GM19455 (cell line): ENCODE results near the gene BRD7.

Source experiments
- ATAC-seq: cut with Tn5 transposase; IDR thresholded peaks from one replicate; pipeline ENCODE4 v1.9.1; 2021; ENCODE audit not compliant: unreplicated experiment

BRD7 gene

DNA sequence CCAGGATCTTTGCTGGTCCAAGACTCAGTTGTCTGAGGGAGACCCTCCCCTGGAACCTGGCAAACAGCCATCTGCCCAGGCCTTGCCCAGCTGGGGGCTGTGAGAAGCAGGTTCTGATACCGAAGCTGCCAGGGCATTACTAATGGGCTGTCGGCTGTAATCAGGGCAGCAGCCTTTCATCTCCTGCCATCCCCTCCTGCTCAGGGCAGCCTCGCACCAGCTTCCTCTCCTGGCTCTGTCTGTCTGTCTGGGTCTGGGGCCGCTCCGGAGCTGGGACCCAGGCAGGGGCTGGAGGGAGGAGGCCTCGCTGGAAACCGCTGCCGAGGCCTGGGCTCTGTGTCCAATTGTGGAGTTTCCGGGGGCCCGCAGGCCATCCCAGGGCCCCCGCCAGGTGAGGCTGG is 21.6 kb upstream of the BRD7 start:
- ATAC-seq, result no peak

DNA sequence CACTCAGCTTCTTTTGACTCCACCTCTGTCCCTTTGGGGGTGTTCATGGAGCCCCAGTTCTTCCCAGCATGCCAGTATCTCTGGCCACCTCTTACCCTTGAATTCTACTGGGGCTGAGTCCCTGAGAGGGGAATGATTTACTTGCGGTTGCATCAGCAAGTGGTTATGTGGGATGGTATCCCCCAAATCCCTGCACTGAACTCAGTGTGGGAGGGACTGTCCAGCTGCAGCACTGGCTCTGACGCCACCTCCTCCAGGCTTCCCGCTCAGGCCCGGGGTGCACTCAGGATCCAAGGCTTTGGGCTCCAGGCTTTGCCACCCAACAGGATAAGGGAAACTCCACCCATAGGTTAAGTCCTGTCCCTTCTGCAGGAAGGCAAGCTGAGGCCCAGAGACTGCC is 21.1 kb upstream of the BRD7 start:
- ATAC-seq, result no peak

DNA sequence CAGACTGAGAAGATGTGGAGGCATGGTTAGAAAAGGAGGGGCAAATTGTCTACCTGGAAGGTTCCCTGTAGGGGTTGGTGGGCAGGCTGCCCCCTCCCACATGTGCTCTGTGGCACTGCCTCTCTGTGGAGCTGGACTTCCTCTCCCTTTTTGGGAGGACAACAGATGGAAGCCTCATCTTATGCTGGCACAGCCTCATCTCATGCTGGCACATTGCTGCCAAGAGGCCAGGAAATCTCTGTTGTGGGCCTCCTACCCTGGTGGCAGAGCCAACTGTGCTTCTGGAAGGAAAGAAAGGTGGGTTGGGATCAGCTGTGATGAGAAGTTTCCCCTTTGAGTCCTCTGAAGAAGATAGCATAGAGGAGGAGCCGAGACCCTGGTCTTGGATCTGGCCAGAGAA is 19.7 kb upstream of the BRD7 start:
- no peak for ATAC-seq

DNA sequence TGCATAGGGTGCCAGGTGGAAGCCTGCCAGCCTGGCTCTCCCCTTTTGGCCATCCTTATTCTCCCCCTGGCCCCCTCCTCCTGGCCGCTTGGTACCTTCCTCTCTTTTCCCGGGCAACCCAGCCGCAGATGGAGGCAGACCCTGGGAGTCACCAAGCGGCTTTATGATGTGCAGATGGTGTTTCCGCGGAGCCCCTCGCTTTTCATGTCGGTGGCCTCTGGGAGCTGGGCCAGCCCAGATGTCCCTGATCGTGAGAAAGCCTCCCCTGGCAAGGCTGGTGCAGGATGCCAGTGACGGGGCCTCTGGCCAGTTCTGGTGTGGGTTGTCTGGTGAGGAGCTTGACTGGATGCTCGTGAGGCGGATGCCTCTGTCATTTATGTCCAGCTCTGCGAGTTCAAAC is 18.0 kb upstream of the BRD7 start:
- ATAC-seq, result no peak

DNA sequence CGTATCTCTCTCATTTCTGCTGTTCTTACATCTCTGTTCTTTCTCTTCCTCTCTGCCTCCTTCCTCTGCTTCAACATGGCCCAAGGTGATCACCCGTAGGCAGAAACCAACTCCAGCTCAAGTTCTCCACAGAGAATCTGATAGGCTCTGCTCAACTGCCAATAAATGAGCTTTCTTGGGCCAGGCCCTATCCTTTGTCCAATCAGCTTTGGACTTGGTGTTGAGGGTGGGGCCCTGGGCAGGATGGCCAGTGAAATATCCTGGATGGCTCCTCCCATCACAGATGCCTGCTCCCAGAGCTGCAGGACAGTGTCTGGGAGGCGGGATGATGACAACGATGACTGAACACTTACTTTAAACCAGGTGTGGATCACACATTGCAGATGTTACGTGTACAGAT is 17.4 kb upstream of the BRD7 start:
- ATAC-seq, result no peak

DNA sequence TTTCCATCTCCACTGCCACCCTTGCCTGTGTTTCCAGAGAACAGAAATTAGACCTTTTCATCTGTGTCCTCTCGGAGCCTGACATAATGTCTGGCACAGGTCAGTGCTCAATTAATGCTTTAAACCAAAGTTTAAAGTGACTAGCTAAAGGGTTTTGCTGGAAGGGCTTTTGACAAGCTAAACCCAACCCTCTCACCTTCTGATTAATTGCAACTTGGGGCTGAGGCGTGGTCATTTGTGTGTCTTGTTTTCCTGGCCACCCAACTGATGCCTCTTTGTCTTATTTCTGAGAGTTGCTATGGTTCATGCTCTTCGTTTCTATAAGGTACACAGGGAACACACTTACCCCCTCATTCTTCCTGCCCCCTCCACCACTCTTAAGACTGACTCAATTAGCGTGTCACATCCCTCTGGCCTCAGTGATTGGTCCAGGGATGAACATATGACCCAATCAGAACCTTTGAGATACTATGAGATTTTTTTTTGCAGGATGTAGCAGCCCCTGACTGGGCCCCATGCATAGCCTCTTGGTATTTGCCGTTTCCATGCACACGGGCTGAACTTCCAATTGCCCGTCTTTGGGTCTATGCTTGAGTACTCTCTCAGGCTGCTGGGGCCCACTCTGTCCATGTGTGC is 15.8 kb upstream of the BRD7 start:
- ATAC-seq, result no peak

DNA sequence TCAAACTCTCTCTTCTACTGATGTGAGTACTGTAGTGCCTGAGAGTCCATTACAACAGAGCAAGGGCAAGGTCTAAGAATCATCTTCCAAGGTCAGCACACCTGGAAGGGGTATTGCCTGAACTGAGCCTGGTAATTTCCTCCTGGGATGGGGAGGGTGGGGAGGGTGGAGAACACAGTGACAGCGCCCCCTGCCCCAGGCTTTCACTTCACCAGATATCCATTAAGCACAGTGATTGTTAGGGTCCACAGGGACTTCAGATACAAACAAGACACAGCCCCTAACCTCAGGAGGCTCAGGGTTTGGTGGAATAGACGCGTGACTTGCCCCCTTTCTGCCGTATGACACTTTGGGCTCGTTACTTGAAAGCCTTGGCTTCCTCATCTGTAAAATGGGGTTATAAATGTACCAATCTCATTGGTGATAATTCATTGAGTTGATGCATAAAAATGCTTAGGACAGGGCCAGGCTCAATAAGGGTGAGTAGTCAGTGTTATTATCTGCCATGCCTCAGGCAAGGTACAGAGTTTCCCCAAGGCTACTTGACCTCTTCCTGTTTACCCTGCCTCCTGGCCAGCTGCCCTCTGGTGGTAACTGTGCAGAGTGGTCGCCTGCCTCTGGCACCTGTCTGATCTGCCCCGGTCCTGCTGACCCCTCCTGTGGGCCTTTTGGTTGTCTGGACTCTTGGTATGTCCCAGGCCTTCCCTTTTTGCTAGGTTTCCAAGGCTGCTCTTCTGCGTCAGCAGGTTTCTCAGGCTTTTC is 13.1 kb upstream of the BRD7 start:
- ATAC-seq, result no peak

DNA sequence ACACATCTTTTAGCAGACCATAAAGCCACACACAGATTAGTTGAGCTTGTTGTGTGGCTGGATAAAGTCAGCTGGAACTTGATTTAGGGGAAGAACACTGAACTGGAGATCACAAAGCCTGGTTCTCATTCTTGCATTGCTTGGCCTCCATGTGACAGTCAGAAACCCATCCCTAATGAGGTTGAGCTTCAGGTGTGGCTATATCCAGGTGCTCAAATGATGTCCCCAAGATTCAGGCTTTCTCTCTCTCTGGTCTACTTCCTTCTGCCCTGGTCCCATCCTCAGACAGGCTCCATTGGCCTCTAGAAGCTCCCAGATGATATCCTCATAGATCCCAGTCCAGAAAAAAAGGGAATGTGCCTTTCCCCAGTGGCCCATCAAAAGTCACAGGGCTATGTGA is 9.6 kb upstream of the BRD7 start:
- ATAC-seq, result no peak

DNA sequence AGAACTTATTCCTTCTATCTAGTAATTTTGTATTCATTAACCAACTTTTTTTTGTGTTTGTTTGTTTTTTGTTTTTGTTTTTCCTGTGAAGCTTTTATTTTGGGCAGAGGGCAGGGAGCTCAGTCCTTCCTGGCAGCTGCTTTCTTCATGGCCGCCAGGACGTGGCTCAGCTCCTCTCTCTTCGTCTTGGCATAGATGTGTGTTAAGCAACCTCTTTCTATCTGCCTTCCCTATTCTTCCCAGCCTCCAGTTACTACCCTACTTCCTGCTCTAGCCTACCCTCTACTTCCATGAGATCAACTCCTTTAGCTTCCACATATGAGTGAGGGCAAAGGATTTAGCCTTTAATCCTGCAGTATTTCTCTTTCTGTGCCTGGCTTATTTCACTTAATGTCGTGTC is 8.2 kb upstream of the BRD7 start:
- no peak for ATAC-seq

DNA sequence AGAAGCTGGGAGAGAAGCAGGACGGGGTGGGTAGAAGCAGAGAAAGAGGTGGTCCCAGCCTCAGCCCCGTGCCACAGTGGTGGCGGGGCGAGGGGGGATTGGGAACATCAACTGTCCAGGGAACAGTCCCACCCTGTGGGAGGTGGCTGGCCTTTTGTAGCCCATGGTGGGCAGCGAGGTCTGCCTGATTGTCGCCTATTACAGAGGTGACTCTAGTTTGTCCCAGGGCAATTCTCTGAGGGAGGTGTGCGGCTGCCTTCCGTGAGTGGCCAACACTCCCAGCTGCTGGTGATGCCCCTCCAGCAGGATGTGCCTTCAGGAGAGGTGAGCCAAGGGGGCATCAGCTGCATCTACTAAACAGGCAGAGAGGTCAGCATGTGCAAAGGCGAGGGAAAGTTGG is 5.0 kb upstream of the BRD7 start:
- no peak for ATAC-seq

DNA sequence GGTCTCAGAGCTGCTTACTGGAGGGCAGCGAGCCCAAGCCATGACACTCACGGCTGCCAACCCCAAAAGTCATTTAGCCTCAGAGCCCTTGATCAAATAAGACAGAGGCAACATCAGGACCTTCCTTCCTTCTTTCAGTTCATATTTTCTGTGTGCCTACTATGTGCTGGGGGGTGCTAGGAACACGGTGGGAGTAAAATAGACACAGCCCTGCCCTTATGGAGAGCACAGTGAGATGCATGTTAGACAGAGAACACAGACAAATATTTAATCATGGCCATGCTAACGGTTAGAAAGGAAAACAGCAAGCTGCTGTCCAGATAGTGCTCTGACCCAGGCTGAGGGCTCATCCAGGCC is 4.5 kb upstream of the BRD7 start:
- no peak for ATAC-seq

DNA sequence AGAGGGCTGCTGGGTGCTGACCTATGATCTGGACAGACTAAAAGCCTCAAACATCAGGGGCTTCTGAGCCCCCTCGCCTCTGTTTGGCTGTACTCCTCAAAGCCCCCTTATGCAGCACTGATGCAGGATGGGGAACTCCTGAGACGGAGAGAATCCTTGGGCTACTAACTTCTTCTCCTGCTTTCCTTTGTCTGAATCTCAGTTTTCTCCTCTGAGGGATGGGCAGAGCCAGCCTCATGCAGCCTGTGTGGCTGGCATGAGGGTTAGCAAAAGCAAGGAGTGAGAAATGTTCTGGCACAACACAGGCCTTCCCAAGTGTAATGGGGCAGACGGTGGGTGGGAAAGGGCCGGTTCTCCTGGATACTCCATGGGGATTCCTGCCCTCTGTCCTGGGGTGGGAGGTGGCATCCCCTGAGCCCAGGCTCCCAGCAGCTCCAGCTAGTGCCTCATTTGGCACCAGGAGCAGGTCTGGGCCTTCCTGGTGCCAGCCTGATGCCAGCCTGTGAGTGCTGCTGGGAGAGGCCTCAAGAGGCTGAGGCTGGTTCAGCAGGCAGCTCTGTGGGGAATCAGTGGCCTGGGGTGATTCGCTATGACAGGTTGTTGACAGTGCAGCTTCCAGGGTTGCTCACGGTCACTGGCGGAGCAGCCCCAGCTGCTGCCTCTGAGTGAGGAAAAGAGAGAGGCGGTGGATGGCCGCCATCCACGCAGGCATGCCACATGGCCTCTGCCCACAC is 4.0 kb upstream of the BRD7 start:
- no peak for ATAC-seq

DNA sequence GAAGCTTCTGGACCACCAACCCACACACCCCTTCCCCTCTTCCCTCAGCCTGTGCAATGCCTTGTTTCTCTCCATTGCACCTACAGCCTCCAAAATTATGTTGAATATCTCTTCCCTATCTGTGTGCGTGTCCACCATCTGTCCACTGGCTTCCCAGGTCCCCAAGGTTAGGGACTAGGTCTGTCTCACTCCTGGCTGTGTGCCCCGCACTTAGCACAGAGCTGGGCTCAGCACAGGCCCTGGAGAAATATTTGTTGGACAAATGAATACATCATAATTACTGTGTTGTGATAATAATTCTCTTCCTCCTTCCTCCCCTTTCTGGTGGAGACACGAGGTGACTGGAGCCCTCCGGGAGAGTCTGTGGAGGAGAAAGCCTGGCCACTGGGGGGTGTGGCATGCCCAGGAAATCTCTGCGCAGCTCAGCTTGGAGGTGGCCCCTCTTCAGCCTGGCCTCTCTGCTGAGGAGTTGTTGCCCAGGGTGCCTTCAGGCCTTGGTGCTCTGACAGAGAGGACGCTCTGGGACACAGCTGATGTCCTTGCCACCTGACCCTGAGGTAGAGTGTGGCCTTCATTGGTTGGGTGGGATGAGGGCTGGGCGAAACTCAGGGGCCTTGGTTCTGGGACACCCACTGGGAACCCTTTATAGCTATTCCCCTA is 3.3 kb upstream of the BRD7 start:
- no peak for ATAC-seq

DNA sequence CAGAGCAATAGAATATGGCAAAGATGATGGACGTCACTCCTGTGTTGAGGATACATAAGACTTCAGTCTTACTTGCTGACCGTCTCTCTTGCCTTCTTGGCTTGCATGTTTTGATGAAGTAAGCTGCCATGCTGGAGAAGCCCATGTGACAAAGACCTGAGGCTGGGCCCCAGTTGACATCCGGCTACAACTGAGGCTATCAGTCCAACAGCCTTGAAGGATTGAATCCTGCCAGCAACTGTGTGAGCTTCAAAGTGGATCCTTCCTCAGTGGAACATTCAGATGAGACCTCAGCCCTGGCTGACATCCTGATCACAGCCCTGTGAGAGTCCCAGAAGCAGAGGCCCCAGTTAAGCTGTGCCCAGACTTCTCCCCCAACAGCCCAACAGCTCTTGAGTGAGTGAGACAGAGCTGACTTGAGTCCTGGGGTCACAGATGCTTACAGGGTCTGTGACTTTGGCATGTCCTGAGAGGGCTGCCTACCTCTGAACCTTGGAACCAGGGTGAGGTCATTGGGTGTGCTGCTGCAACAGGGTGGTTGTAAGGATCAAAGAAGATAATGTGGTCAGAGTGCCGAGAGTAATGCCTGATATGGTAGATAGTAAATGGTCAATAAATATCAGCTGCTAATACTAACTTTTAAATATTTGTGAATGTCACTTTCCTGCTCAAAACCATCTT is 2.4 kb upstream of the BRD7 start:
- ATAC-seq, result no peak

DNA sequence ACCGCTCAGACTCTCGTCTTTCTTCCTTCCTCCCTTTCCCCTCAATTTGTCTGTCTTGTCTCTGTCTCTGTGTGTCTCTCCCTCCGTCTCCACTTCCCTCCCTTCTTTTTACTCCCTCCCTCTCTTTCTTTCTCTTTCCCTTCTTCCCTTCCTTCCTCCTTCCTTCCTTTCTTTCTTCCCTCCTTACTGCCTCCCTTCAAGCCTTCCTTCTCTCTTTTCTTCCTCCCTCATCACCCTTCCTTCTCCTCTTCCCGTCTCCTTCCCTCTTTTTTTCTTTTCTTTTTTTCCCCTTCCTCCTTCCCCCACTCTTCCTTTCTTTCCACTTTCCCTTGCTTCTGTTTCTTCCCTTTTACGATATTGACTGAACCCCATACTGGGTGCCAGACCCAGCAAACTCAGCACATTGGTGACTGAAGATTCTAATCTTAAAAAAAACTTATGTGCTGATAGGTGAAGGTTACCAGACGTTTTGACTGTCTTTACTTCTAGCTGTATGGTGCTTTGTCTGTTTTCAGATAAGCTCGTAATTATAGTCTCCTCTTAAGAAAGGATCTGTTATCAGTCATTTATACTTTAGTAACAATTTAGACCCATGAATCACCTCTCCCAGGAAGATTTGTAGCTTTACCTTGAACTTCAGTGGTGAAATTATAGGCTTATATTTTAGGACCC is 481 bp upstream of the BRD7 start:
- ATAC-seq, result no peak

DNA sequence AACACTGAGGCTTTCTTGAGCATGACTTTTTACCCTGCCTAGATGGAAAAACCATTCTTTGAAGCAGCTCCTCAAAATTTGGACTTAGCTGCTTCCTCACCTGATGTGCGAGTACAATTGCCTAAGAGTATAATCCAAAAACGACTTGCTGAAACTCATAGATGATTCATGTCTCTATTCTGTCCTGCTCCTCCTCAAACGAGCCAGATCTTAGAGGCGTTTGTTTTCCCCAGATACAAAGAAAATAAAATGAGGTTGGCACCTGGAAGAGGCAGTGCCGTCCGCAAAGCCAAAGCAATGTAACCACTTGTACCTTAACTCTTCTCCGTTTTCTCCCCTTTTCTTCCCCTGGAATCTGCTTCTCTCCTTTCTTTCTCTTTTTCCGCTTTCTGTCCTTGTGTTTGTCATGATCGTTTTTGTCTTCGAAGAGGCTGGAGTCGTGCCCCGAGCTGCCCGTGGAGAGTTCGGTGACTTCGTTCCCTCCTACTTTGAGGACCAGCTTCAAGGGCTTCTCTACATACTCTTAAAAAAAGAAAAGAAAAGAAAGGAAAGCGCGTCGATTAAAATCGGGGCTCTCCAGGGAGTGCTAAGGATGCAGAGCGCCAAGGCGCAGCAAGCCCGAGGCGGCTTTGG is 895 bp downstream of the BRD7 start:
- no peak for ATAC-seq

DNA sequence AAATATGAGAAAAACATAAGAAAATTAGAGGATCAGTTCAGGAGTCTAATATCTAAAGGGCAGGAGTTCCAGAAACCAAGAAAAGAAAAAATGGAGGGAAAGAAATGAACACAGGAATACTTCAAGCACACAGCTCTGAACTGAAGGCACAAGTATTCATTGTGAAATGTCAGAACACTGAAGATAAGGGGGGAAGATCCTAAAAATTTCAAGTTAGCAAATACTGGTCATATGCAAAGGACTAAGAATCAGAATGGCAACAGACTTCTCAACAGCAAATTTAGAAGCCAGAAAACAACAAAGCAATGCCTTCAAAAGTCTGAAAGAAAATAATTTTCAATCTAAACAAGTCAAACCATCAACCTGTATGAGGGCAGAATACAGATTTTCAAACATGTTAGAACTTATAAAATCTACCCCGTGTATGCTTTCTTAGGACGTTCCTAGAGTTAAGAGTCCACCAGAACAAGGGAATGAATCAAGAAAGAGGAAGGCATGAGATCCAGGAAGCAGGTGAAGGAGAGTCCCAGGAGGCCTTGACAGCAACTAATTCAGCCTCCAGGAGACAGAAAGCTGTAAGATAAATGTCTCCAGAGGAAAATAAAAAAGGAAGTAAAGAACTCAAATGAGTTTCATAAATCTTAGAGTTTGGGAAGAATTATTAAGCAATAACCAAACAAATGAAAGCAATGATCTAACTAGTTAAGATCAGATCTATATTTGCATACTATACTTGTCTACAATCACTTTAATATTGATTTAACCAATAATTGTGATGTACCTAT is 2.8 kb downstream of the BRD7 start:
- ATAC-seq, result no peak

DNA sequence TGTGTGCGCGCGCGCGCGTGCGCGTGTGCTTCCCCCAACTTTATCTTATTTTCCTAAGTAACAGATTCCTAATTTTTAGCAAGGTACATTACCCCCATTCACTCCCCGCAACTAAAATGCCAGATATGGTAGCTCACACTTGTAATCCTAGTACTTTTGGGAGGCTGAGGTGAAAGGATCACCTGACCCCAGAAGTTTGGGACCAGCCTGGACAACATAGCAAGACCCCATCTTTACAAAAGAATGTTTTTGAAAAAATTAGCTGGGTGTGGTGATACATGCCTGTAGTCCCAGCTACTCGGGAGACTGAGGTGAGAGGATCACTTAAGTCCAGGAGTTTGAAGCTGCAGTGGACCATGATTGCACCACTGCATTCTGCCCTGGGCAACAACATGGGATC is 5.1 kb downstream of the BRD7 start:
- ATAC-seq, result no peak

DNA sequence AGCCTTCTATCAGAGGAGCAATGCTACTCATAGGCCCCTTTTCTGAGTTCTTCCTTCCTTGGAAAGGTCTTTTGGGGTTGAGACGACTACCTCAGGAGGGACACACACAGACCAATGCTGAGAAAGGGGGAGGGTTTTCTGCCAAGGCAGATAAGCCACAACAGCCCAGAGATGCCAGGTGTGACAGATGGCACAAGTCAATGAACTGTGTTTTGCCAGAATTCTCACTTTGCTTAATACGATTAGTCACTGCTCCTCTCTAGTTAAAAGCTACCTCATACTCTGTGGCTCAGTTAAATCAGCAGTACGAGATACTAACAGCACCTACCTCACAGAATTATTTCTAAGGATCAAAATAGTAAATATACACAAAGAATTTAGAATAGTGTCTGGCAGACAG is 8.0 kb downstream of the BRD7 start:
- no peak for ATAC-seq
